Measurements from ENCODE around the gene C5AR1.

- no peak for TF ChIP-seq CTCF (IDR thresholded peaks at IDR 0.05)
- TF ChIP-seq POLR2A (IDR thresholded peaks at IDR 0.05), result no peak
These were observed 49.3 kb downstream of the C5AR1 start for GRCh38 chr19:47358936-47359335.

Data from prostate gland (tissue), 2 donors.